H1 (cell line): Measurements from ENCODE around the gene ARID1B. TPM values are rescaled to one million over a fixed set of nuclear protein-coding genes. Genes with fewer than 3 reads are reported as not detected.
A peak's percentile ranks its signal among the peaks of the same experiment; 100 is the strongest.

Source experiments
- CTCF ChIA-PET: fragments of 300-600 bp; sonication (Branson Sonifier 250); formaldehyde crosslinking; loops from one replicate; lab custom pipeline; 2021; ENCODE audit not compliant: partially characterized antibody; lab: Charles Lee
- POLR2A ChIA-PET: fragments of 300-600 bp; sonication (Branson Sonifier 250); formaldehyde crosslinking; loops from one replicate; lab custom pipeline; 2021; ENCODE audit warnings: inconsistent platforms; ENCODE audit not compliant: partially characterized antibody; lab: Charles Lee
- DNase-seq, 2 experiments: peaks; one replicate each; pipeline versions ENCODE4 v3.0.0 to v3.0.0-alpha.2; 2010 to 2022; ENCODE audit warnings: low spot score in 2 of 2, low read depth in 1 of 2, mixed read lengths in 1 of 2
- FAIRE-seq: peaks from 2 replicates; lab custom pipeline; 2011; peaks lifted over from hg19 to GRCh38; lab: Jason Lieb, UNC
- H2AFZ ChIP-seq: 2 replicates; pipeline ENCODE4 v1.8.1; 2012; ENCODE audit warnings: low read length, inconsistent platforms
- H2AK5ac ChIP-seq: 2 replicates; pipeline ENCODE4 v1.6.1; 2013; ENCODE audit warnings: low read depth, low read length
- H2BK120ac ChIP-seq: replicated peaks from 2 replicates; pipeline ENCODE3; 2013; ENCODE audit warnings: low read depth, low read length, inconsistent platforms
- H2BK12ac ChIP-seq: 2 replicates; pipeline ENCODE4 v1.6.1; 2013; ENCODE audit warnings: low read depth, low read length
- H2BK15ac ChIP-seq: 2 replicates; pipeline ENCODE4 v1.6.1; 2013; ENCODE audit warnings: low read length
- H2BK20ac ChIP-seq: 2 replicates; pipeline ENCODE4 v1.6.1; 2013; ENCODE audit warnings: low read length
- H2BK5ac ChIP-seq: 2 replicates; pipeline ENCODE4 v1.6.1; 2013; ENCODE audit warnings: low read depth, low read length
- H3K14ac ChIP-seq: 2 replicates; pipeline ENCODE4 v1.6.1; 2013; ENCODE audit warnings: inconsistent platforms; ENCODE audit not compliant: insufficient read length
- H3K18ac ChIP-seq: 2 replicates; pipeline ENCODE4 v1.6.1; 2013; ENCODE audit warnings: low read length; ENCODE audit errors: extremely low read depth
- H3K23ac ChIP-seq: 2 replicates; pipeline ENCODE4 v1.6.1; 2013; ENCODE audit warnings: inconsistent platforms; ENCODE audit not compliant: insufficient read length
- H3K23me2 ChIP-seq: 2 replicates; pipeline ENCODE4 v1.6.1; 2013; ENCODE audit warnings: low read depth, low read length
- H3K27ac ChIP-seq: 2 replicates; pipeline ENCODE4 v1.6.1; 2011; ENCODE audit warnings: low read depth, low read length, inconsistent platforms
- H3K27me3 ChIP-seq, 4 experiments: replicated peaks in 1 of 4; 1 replicate in 1 of 4; 2 replicates in 3 of 4; pipeline versions ENCODE4 v1.6.1 to v1.8.1; 2011 to 2013; ENCODE audit warnings: low read length in 3 of 4, mild to moderate bottlenecking in 3 of 4, inconsistent platforms in 2 of 4, mixed read lengths in 2 of 4, moderate library complexity in 1 of 4; ENCODE audit not compliant: control insufficient read depth in 3 of 4, insufficient read depth in 3 of 4; ENCODE audit errors: extremely low read depth in 1 of 4
- H3K36me3 ChIP-seq, 4 experiments: 2 replicates each; pipeline versions ENCODE4 v1.6.1 to v1.8.1; 2011 to 2013; ENCODE audit warnings: mild to moderate bottlenecking in 4 of 4, low read length in 3 of 4, moderate library complexity in 2 of 4, control low read depth in 1 of 4, inconsistent platforms in 1 of 4; ENCODE audit not compliant: insufficient read depth in 4 of 4, control insufficient read depth in 2 of 4
- H3K4ac ChIP-seq: replicated peaks from 2 replicates; pipeline ENCODE3; 2013; ENCODE audit warnings: low read length, low read depth, mixed read lengths, inconsistent platforms; ENCODE audit not compliant: insufficient read length
- H3K4me1 ChIP-seq, 4 experiments: replicated peaks in 1 of 4; 1 replicate in 1 of 4; 2 replicates in 3 of 4; pipeline versions ENCODE4 v1.6.1 to v1.8.1; 2011 to 2013; ENCODE audit warnings: low read length in 3 of 4, inconsistent platforms in 2 of 4, mixed read lengths in 1 of 4; ENCODE audit not compliant: insufficient read depth in 4 of 4, control insufficient read depth in 3 of 4
- H3K4me2 ChIP-seq, 2 experiments: 2 replicates each; pipeline versions ENCODE4 v1.6.1 to v1.8.1; 2011 to 2013; ENCODE audit warnings: low read depth in 2 of 2, low read length in 2 of 2, control low read depth in 1 of 2, inconsistent platforms in 1 of 2, mild to moderate bottlenecking in 1 of 2; ENCODE audit not compliant: insufficient read depth in 1 of 2
- H3K4me3 ChIP-seq, 4 experiments: fragments of 200-600, 300-600 bp in 1 of 4; sonication (generic), shearing (Covaris generic), sonication (Bioruptor Twin) in 1 of 4; 2 replicates each; pipeline versions ENCODE4 v1.5.1 to v1.8.1; 2011 to 2016; ENCODE audit warnings: low read length in 4 of 4, low read depth in 3 of 4, control low read depth in 2 of 4, inconsistent platforms in 2 of 4, mild to moderate bottlenecking in 2 of 4, mixed read lengths in 1 of 4, moderate library complexity in 1 of 4; ENCODE audit not compliant: insufficient read depth in 2 of 4; ENCODE audit errors: extremely low read depth in 1 of 4
- H3K56ac ChIP-seq: replicated peaks from 2 replicates; pipeline ENCODE3; 2013; ENCODE audit warnings: low read depth, mild to moderate bottlenecking, mixed read lengths, low read length, inconsistent platforms; ENCODE audit not compliant: insufficient read length
- H3K79me1 ChIP-seq: 2 replicates; pipeline ENCODE4 v1.6.1; 2013; ENCODE audit warnings: low read depth, low read length, control low read depth
- H3K79me2 ChIP-seq, 2 experiments: 2 replicates each; pipeline versions ENCODE4 v1.6.1 to v1.8.1; 2012 to 2013; ENCODE audit warnings: low read length in 2 of 2, mild to moderate bottlenecking in 2 of 2, inconsistent platforms in 1 of 2; ENCODE audit not compliant: insufficient read depth in 2 of 2, control insufficient read depth in 1 of 2
- H3K9ac ChIP-seq, 4 experiments: replicated peaks in 1 of 4; 1 replicate in 1 of 4; 2 replicates in 3 of 4; pipeline versions ENCODE4 v1.6.1 to v1.8.1; 2011 to 2013; ENCODE audit warnings: low read depth in 3 of 4, low read length in 3 of 4, control low read depth in 2 of 4, mild to moderate bottlenecking in 2 of 4, moderate library complexity in 2 of 4, inconsistent platforms in 1 of 4; ENCODE audit errors: extremely low read depth in 1 of 4
- H3K9me3 ChIP-seq, 2 experiments: 2 replicates each; pipeline versions ENCODE4 v1.6.1 to v1.8.1; 2012 to 2013; ENCODE audit warnings: mild to moderate bottlenecking in 2 of 2, moderate library complexity in 2 of 2, control low read depth in 1 of 2, inconsistent platforms in 1 of 2, low read depth in 1 of 2, low read length in 1 of 2, mixed read lengths in 1 of 2; ENCODE audit not compliant: insufficient read depth in 2 of 2
- H4K20me1 ChIP-seq, 2 experiments: replicated peaks in 1 of 2; 2 replicates each; pipeline versions ENCODE3 to v1.8.1; 2011 to 2013; ENCODE audit warnings: inconsistent platforms in 2 of 2, low read length in 2 of 2, mild to moderate bottlenecking in 1 of 2; ENCODE audit not compliant: insufficient read depth in 2 of 2, control insufficient read depth in 1 of 2
- H4K5ac ChIP-seq: 2 replicates; pipeline ENCODE4 v1.6.1; 2013; ENCODE audit warnings: low read length, low read depth, mixed read lengths, inconsistent platforms; ENCODE audit not compliant: insufficient read length
- H4K8ac ChIP-seq: 2 replicates; pipeline ENCODE4 v1.8.0; 2013; ENCODE audit warnings: mild to moderate bottlenecking, moderate library complexity, low read length, inconsistent platforms; ENCODE audit not compliant: insufficient read depth; ENCODE audit errors: extremely low read depth
- H4K91ac ChIP-seq: replicated peaks from 2 replicates; pipeline ENCODE3; 2013; ENCODE audit warnings: low read length, mixed read lengths, inconsistent platforms; ENCODE audit not compliant: insufficient read length
- CHD2 ChIP-seq: IDR thresholded peaks from 2 replicates; pipeline ENCODE4 v1.6.1; 2012; ENCODE audit warnings: low read length, improper control_type of control experiment
- E2F6 ChIP-seq: IDR thresholded peaks from 2 replicates; pipeline ENCODE4 v1.6.1; 2012; ENCODE audit warnings: inconsistent platforms
- HDAC6 ChIP-seq: IDR thresholded peaks from one replicate; pipeline ENCODE4 v1.7.1; 2012; ENCODE audit warnings: low read depth, mild to moderate bottlenecking, inconsistent platforms, low read length, moderate library complexity
- RXRA ChIP-seq: IDR thresholded peaks from 2 replicates; pipeline ENCODE4 v1.6.1; 2011; ENCODE audit warnings: low read depth, mild to moderate bottlenecking, low read length, moderate library complexity; ENCODE audit not compliant: insufficient read depth
- SP1 ChIP-seq: IDR thresholded peaks from 2 replicates; pipeline ENCODE4 v1.6.1; 2011; ENCODE audit warnings: low read depth, low read length
- SP2 ChIP-seq: IDR thresholded peaks from 2 replicates; pipeline ENCODE4 v1.6.1; 2012; ENCODE audit warnings: mild to moderate bottlenecking, low read length, inconsistent platforms
- WGBS, 2 experiments: shearing (Covaris generic) in 1 of 2; methylation state at CpG; one replicate each; pipeline versions ENCODE4 v1.1.6 to v1.1.7; 2013 to 2015; ENCODE audit warnings: low lambda C conversion rate in 2 of 2, mixed read lengths in 2 of 2, inconsistent platforms in 1 of 2, low coverage in 1 of 2, missing lambda C conversion rate in 1 of 2; ENCODE audit not compliant: insufficient replicate concordance in 2 of 2, insufficient coverage in 1 of 2, insufficient read length in 1 of 2; ENCODE audit errors: extremely low coverage in 1 of 2, missing lambda C conversion rate in 1 of 2; 5-methylcytosine and 5-hydroxymethylcytosine counted together
- polyA plus RNA-seq, 7 experiments: library from polyadenylated mRNA; depleted of rRNA in 3 of 7; stranded (reverse) in 5 of 7; unstranded in 2 of 7; fragments of >200 nt in 5 of 7; fragments of 200-250 nt in 2 of 7; gene quantifications; 1 replicate in 5 of 7; 2 replicates in 1 of 7; 4 replicates in 1 of 7; pipeline versions ENCODE4 v1.2.1 to v1.2.3, GENCODE V29; 2011 to 2013; ENCODE audit warnings: missing spikeins in 2 of 7, mixed read lengths in 2 of 7
- total RNA-seq: library from RNA; stranded (reverse); fragmentation: NEBNext Ultra II Directional; extraction: Animal tissue kit (Norgen Biotek cat#: 25700); gene quantifications from 2 replicates; pipeline ENCODE4 v1.2.1, GENCODE V29; 2021

ARID1B gene
- total and polyA plus RNA-seq, 2 of the 8 experiments (the other 6 are each of a cell fraction or from before 2014, with no cell fraction given) = 24.3 to 70.3 TPM

GRCh38 chr6:156832231-156832647, 55.1 kb downstream of the ARID1B start:
- no peak overlapping the region for H2BK5ac ChIP-seq
- no peak overlapping the region for H3K4me3 ChIP-seq
- H3K9me3 ChIP-seq = no peaks in the 10 kb centered on the region
- H3K79me1 ChIP-seq = peaks cover 13% of the 10 kb centered on the region
- H4K5ac ChIP-seq = no peak overlapping the region
- H4K20me1 ChIP-seq = peaks cover 11% of the 10 kb centered on the region in 2 experiments
- H4K91ac ChIP-seq = no peak overlapping the region
- POLR2A ChIA-PET = no interaction called here
- no peak overlapping the region for H2BK12ac ChIP-seq
- H2BK15ac ChIP-seq = no peak overlapping the region
- H2BK20ac ChIP-seq = no peak overlapping the region
- H3K4me1 ChIP-seq = peaks cover 0 to 15% (median 8%) of the 10 kb centered on the region in 4 experiments; a peak in 3 of 7 replicates
- H3K36me3 ChIP-seq = peaks cover 0 to 27% (median 0%) of the 10 kb centered on the region in 4 experiments; a peak in 2 of 8 replicates
- no peak overlapping the region for H3K9ac ChIP-seq
- TF ChIP-seq SP1 (peak; percentile 93), HDAC6 (no peak), RXRA (no peak), E2F6 (no peak), CHD2 (peak; percentile 60; the same call in 1 of the 2 replicates), SP2 (peak; percentile 50; the same call in 1 of the 2 replicates)
- TF ChIP-seq, all 59 proteins: peak for 3
- no peak for DNase-seq
- Histone ChIP-seq H2AFZ (no peak overlapping the region), H2AK5ac (no peak overlapping the region), H3K23me2 (no peaks in the 10 kb centered on the region), H3K27ac (no peak overlapping the region), H4K8ac (no peak overlapping the region), H3K23ac (no peak overlapping the region), H3K4me2 (no peak overlapping the region), H3K27me3 (no peaks in the 10 kb centered on the region), H3K56ac (no peak overlapping the region), H2BK120ac (no peak overlapping the region), H3K14ac (no peak overlapping the region), H3K4ac (no peak overlapping the region), H3K79me2 (peaks cover 3 to 93% of the 10 kb centered on the region in 2 experiments), H3K18ac (no peak overlapping the region)
- WGBS, 2 experiments = 93% methylated on average over 2 of the region's 2 CpGs; no CpG with 5 or more reads in 1 of the 2 experiments
- CTCF ChIA-PET = interaction anchor here (1.3 kb wide), 1 partner anchor 230 kb away, joined by 3 read pairs; no protein-coding TSS in a partner anchor
- no peak for FAIRE-seq
